ELF-1 (cell line): ENCODE results near the gene CHST11.

Experiments
- DNase-seq: peaks from one replicate; pipeline ENCODE4 v3.0.0-alpha.2; 2016; ENCODE audit warnings: low read depth, low spot score

CHST11 gene

GRCh38 chr12:104503191-104503590 is 46.4 kb downstream of the CHST11 start:
- DNase-seq = no peak

GRCh38 chr12:104504146-104504545 is 47.4 kb downstream of the CHST11 start:
- no peak for DNase-seq

- DNase-seq = no peak
Observed at GRCh38 chr12:104505095-104505818, 48.5 kb downstream of the CHST11 start.

- DNase-seq = no peak
Observed at GRCh38 chr12:104506676-104507401, 50.1 kb downstream of the CHST11 start.

- DNase-seq = no peak
Observed at GRCh38 chr12:104507672-104508071, 50.9 kb downstream of the CHST11 start.

- no peak for DNase-seq
Observed at GRCh38 chr12:104508752-104509446, 52.2 kb downstream of the CHST11 start.

- no peak for DNase-seq
Observed at GRCh38 chr12:104510145-104510872, 53.6 kb downstream of the CHST11 start.

- DNase-seq = no peak
Observed at GRCh38 chr12:104510873-104511440, 54.2 kb downstream of the CHST11 start.

- peak; percentile 83 for DNase-seq
Observed at GRCh38 chr12:104513681-104514080, 56.9 kb downstream of the CHST11 start.

GRCh38 chr12:104514092-104514810 is 57.5 kb downstream of the CHST11 start:
- DNase-seq = no peak

GRCh38 chr12:104515899-104516298 is 59.2 kb downstream of the CHST11 start:
- DNase-seq = no peak

GRCh38 chr12:104516821-104517220 is 60.1 kb downstream of the CHST11 start:
- DNase-seq = no peak

GRCh38 chr12:104517880-104518279 is 61.1 kb downstream of the CHST11 start:
- DNase-seq = no peak

- DNase-seq = no peak
Observed at GRCh38 chr12:104519190-104520019, 62.7 kb downstream of the CHST11 start.

- peak; percentile 94 for DNase-seq
Observed at GRCh38 chr12:104520242-104520900, 63.6 kb downstream of the CHST11 start.

- DNase-seq = no peak
Observed at GRCh38 chr12:104521731-104522130, 65.0 kb downstream of the CHST11 start.

- DNase-seq = no peak
Observed at GRCh38 chr12:104522985-104523722, 66.4 kb downstream of the CHST11 start.

- no peak for DNase-seq
Observed at GRCh38 chr12:104524034-104524832, 67.5 kb downstream of the CHST11 start.
